Suprapubic skin (tissue), 3 donors: ENCODE results near the gene MOCS1.

Experiments used
- CTCF ChIP-seq, 2 donors: fragments of 200-600 bp in 1 of 2; fragments of 450-650 bp in 1 of 2; sonication (generic) in 1 of 2; IDR thresholded peaks; one replicate each; pipeline ENCODE4 v1.5.1; 2016 to 2019; ENCODE audit warnings: antibody characterized with exemption in 2 of 2, mild to moderate bottlenecking in 1 of 2, moderate library complexity in 1 of 2
- EP300 ChIP-seq: sonication (generic); formaldehyde crosslinking; IDR thresholded peaks from one replicate; pipeline ENCODE4 v1.6.1; 2017; ENCODE audit warnings: antibody characterized with exemption

DNA sequence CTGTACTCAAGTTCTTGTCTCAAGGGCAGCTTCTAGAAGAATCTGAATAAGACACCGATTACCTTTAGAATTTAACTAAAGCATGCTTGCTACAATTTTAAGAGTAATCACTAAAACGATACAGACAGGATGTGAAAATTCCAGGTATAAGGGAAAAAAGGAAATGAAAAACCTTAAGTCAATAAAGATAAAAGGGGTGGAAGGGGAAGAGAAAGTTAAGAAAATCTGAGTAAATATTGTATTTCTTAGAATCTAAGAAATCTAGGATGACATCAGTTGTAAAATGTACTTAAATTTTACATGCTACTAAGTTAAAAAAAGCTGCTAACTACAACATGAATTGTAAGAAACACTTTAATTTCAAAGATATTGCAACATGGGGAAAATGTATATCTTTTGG is 30.3 kb upstream of the MOCS1 start:
- TF ChIP-seq CTCF (IDR thresholded peaks at IDR 0.05) (no peak), EP300 (no peak)
